CD4-positive, CD25-positive, alpha-beta regulatory T cell (primary cell): Measurements from ENCODE around the gene ATE1. TPM values are rescaled to one million over a fixed set of nuclear protein-coding genes. Genes with fewer than 3 reads are reported as not detected.

Experiments
- ATAC-seq, 2 donors: fragments of 150-1000 bp; cut with Tn5 transposase; one replicate each; pipeline ENCODE4 v1.10.0; 2021; ENCODE audit warnings: low read depth in 2 of 2, moderate number of reproducible peaks in 2 of 2, moderate library complexity in 1 of 2
- DNase-seq, 3 donors: peaks; one replicate each; pipeline versions ENCODE4 v3.0.0 to v3.0.0-alpha.2; 2012 to 2022; ENCODE audit warnings: mixed read lengths in 1 of 3
- H3K27ac ChIP-seq: one replicate; pipeline ENCODE4 v1.7.0; 2013; ENCODE audit warnings: mild to moderate bottlenecking, low read length; ENCODE audit not compliant: insufficient read depth, poor library complexity, severe bottlenecking
- H3K27me3 ChIP-seq: one replicate; pipeline ENCODE4 v1.7.0; 2013; ENCODE audit warnings: low read length; ENCODE audit not compliant: control insufficient read depth, insufficient read depth
- H3K36me3 ChIP-seq: one replicate; pipeline ENCODE4 v1.7.0; 2013; ENCODE audit warnings: mild to moderate bottlenecking, low read length, moderate library complexity; ENCODE audit not compliant: control insufficient read depth, insufficient read depth
- H3K4me1 ChIP-seq: 2 replicates; pipeline ENCODE4 v1.7.0; 2013; ENCODE audit warnings: mild to moderate bottlenecking, low read length; ENCODE audit not compliant: insufficient read depth, control insufficient read depth, poor library complexity, severe bottlenecking
- H3K4me3 ChIP-seq: one replicate; pipeline ENCODE4 v1.7.0; 2013; ENCODE audit warnings: low read depth, mild to moderate bottlenecking, low read length, moderate library complexity
- H3K9me3 ChIP-seq, 2 experiments: 1 replicate in 1 of 2; 2 replicates in 1 of 2; pipeline ENCODE4 v1.7.0; 2013; ENCODE audit warnings: low read length in 2 of 2, mild to moderate bottlenecking in 1 of 2, moderate library complexity in 1 of 2; ENCODE audit not compliant: control insufficient read depth in 2 of 2
- H3K27ac Mint-ChIP-seq, 3 donors: one replicate each; pipeline ENCODE4 v1.8.0; 2020 to 2022; ENCODE audit warnings: mild to moderate bottlenecking in 3 of 3, mixed read lengths in 3 of 3, moderate library complexity in 2 of 3
- H3K27me3 Mint-ChIP-seq: one replicate; pipeline ENCODE4 v1.8.0; 2022; ENCODE audit warnings: mild to moderate bottlenecking, mixed read lengths
- H3K36me3 Mint-ChIP-seq: one replicate; pipeline ENCODE4 v1.8.0; 2020; ENCODE audit warnings: mixed read lengths
- H3K4me1 Mint-ChIP-seq, 4 donors: one replicate each; pipeline ENCODE4 v1.8.0; 2020 to 2022; ENCODE audit warnings: mixed read lengths in 4 of 4, mild to moderate bottlenecking in 1 of 4
- H3K4me3 Mint-ChIP-seq, 4 donors: one replicate each; pipeline ENCODE4 v1.8.0; 2020 to 2022; ENCODE audit warnings: mild to moderate bottlenecking in 4 of 4, mixed read lengths in 4 of 4, moderate library complexity in 3 of 4
- H3K9me3 Mint-ChIP-seq, 7 donors: one replicate each; pipeline ENCODE4 v1.8.0; 2020 to 2022; ENCODE audit warnings: mixed read lengths in 7 of 7, mild to moderate bottlenecking in 3 of 7, moderate library complexity in 2 of 7
- polyA plus RNA-seq, 4 donors: library from polyadenylated mRNA; unstranded; fragments of 300-500 nt; fragmentation: Illumina TruSeq; gene quantifications; one replicate each; pipeline ENCODE4 v1.2.3, GENCODE V29; 2021
- total RNA-seq: library from RNA; stranded (reverse); gene quantifications from one replicate; pipeline ENCODE4 v1.2.3, GENCODE V29; 2022

ATE1 gene
- total and polyA plus RNA-seq, 5 donors from 2014 or later = 29.9 to 39.5 (median 34.5) TPM

- H3K4me1 ChIP-seq = no peaks in the 10 kb centered on the region
- no peaks in the 10 kb centered on the region for H3K27me3 Mint-ChIP-seq
- no peak overlapping the region for H3K4me3 Mint-ChIP-seq
Observed at GRCh38 chr10:121864168-121864567, 63.7 kb downstream of the ATE1 start.

GRCh38 chr10:121862649-121863048, 65.2 kb downstream of the ATE1 start:
- H3K27ac Mint-ChIP-seq = no peak overlapping the region

More at GRCh38 chr10:121864168-121864567, 63.7 kb downstream of the ATE1 start:
- no peaks in the 10 kb centered on the region for H3K27me3 ChIP-seq
- H3K27ac ChIP-seq = no peak overlapping the region
- DNase-seq = no peak
- Mint-ChIP-seq H3K27ac (no peak overlapping the region), H3K9me3 (peaks cover 0 to 1% (median 0%) of the 10 kb centered on the region in 7 donors), H3K36me3 (peaks cover 32% of the 10 kb centered on the region), H3K4me1 (peaks cover 0 to 22% (median 3%) of the 10 kb centered on the region in 4 donors)
- ATAC-seq = no peak
- H3K9me3 ChIP-seq = no peaks in the 10 kb centered on the region
- peaks cover 28% of the 10 kb centered on the region for H3K36me3 ChIP-seq
- no peak overlapping the region for H3K4me3 ChIP-seq

GRCh38 chr10:121862042-121862441, 65.8 kb downstream of the ATE1 start:
- Histone ChIP-seq H3K27me3 (no peaks in the 10 kb centered on the region), H3K4me1 (no peaks in the 10 kb centered on the region), H3K9me3 (no peaks in the 10 kb centered on the region), H3K36me3 (peaks cover 16% of the 10 kb centered on the region), H3K4me3 (no peak overlapping the region), H3K27ac (no peak overlapping the region)
- Mint-ChIP-seq H3K4me1 (peaks cover 0 to 16% (median 3%) of the 10 kb centered on the region in 4 donors), H3K4me3 (no peak overlapping the region), H3K27me3 (no peaks in the 10 kb centered on the region), H3K36me3 (peaks cover 33% of the 10 kb centered on the region), H3K9me3 (peaks cover 0 to 13% (median 0%) of the 10 kb centered on the region in 7 donors), H3K27ac (no peak overlapping the region)
- no peak for DNase-seq
- ATAC-seq = no peak

More at GRCh38 chr10:121862649-121863048, 65.2 kb downstream of the ATE1 start:
- H3K36me3 Mint-ChIP-seq = peaks cover 33% of the 10 kb centered on the region
- H3K36me3 ChIP-seq = peaks cover 22% of the 10 kb centered on the region
- no peak overlapping the region for H3K4me3 ChIP-seq
- peaks cover 0 to 8% (median 0%) of the 10 kb centered on the region in 7 donors for H3K9me3 Mint-ChIP-seq
- peaks cover 0 to 16% (median 3%) of the 10 kb centered on the region in 4 donors for H3K4me1 Mint-ChIP-seq
- H3K27me3 Mint-ChIP-seq = no peaks in the 10 kb centered on the region
- H3K4me1 ChIP-seq = no peaks in the 10 kb centered on the region
- ATAC-seq = no peak
- no peak overlapping the region for H3K27ac ChIP-seq
- no peak for DNase-seq
- no peak overlapping the region for H3K4me3 Mint-ChIP-seq
- no peaks in the 10 kb centered on the region for H3K27me3 ChIP-seq
- H3K9me3 ChIP-seq = no peaks in the 10 kb centered on the region

GRCh38 chr10:121860810-121861209, 67.0 kb downstream of the ATE1 start:
- H3K36me3 ChIP-seq = peaks cover 16% of the 10 kb centered on the region
- no peak overlapping the region for H3K27ac ChIP-seq
- H3K27me3 Mint-ChIP-seq = no peaks in the 10 kb centered on the region
- H3K27me3 ChIP-seq = no peaks in the 10 kb centered on the region
- no peaks in the 10 kb centered on the region for H3K9me3 ChIP-seq
- peaks cover 28% of the 10 kb centered on the region for H3K36me3 Mint-ChIP-seq
- no peak overlapping the region for H3K4me3 Mint-ChIP-seq
- ATAC-seq (no peak), DNase-seq (no peak)
- H3K4me1 ChIP-seq = no peaks in the 10 kb centered on the region
- peak overlapping the region in 1 of 3 donors; percentile 16 for H3K27ac Mint-ChIP-seq
- H3K9me3 Mint-ChIP-seq = peaks cover 0 to 13% (median 0%) of the 10 kb centered on the region in 7 donors
- peaks cover 0 to 12% (median 3%) of the 10 kb centered on the region in 4 donors for H3K4me1 Mint-ChIP-seq
- no peak overlapping the region for H3K4me3 ChIP-seq

GRCh38 chr10:121854809-121855445, 72.9 kb downstream of the ATE1 start:
- Histone ChIP-seq H3K27me3 (no peaks in the 10 kb centered on the region), H3K4me1 (no peaks in the 10 kb centered on the region), H3K9me3 (no peaks in the 10 kb centered on the region), H3K4me3 (no peak overlapping the region), H3K27ac (no peak overlapping the region), H3K36me3 (peaks cover 5% of the 10 kb centered on the region)
- no peaks in the 10 kb centered on the region for H3K27me3 Mint-ChIP-seq
- peaks cover 7 to 16% (median 14%) of the 10 kb centered on the region in 4 donors for H3K4me1 Mint-ChIP-seq
- H3K9me3 Mint-ChIP-seq = peaks cover 0 to 13% (median 0%) of the 10 kb centered on the region in 7 donors
- H3K27ac Mint-ChIP-seq = peak overlapping the region in 1 of 3 donors; percentile 56
- ATAC-seq (no peak), DNase-seq (no peak)
- no peak overlapping the region for H3K4me3 Mint-ChIP-seq
- H3K36me3 Mint-ChIP-seq = peaks cover 37% of the 10 kb centered on the region

GRCh38 chr10:121853950-121854349, 73.9 kb downstream of the ATE1 start:
- Histone ChIP-seq H3K9me3 (no peaks in the 10 kb centered on the region), H3K4me1 (no peaks in the 10 kb centered on the region), H3K4me3 (no peak overlapping the region), H3K36me3 (peaks cover 6% of the 10 kb centered on the region), H3K27ac (no peak overlapping the region), H3K27me3 (no peaks in the 10 kb centered on the region)
- Mint-ChIP-seq H3K27ac (peak overlapping the region in 1 of 3 donors; percentile 56), H3K9me3 (peaks cover 0 to 13% (median 0%) of the 10 kb centered on the region in 7 donors), H3K36me3 (peaks cover 46% of the 10 kb centered on the region), H3K4me3 (no peak overlapping the region), H3K4me1 (peaks cover 8 to 18% (median 14%) of the 10 kb centered on the region in 4 donors), H3K27me3 (no peaks in the 10 kb centered on the region)
- DNase-seq = no peak
- ATAC-seq = no peak

- H3K36me3 Mint-ChIP-seq = peaks cover 32% of the 10 kb centered on the region
- H3K4me1 Mint-ChIP-seq = peaks cover 8 to 18% (median 14%) of the 10 kb centered on the region in 4 donors
- H3K9me3 Mint-ChIP-seq = peaks cover 0 to 2% (median 0%) of the 10 kb centered on the region in 7 donors
Observed at GRCh38 chr10:121851786-121852185, 76.0 kb downstream of the ATE1 start.

GRCh38 chr10:121848082-121848481, 79.7 kb downstream of the ATE1 start:
- Mint-ChIP-seq H3K36me3 (peaks cover 48% of the 10 kb centered on the region), H3K4me1 (peaks cover 6 to 11% (median 8%) of the 10 kb centered on the region in 4 donors), H3K27ac (no peak overlapping the region), H3K27me3 (no peaks in the 10 kb centered on the region), H3K9me3 (peaks cover 0 to 15% (median 6%) of the 10 kb centered on the region in 7 donors), H3K4me3 (no peak overlapping the region)
- no peaks in the 10 kb centered on the region for H3K4me1 ChIP-seq
- no peak overlapping the region for H3K27ac ChIP-seq
- peaks cover 9 to 14% of the 10 kb centered on the region in 2 experiments for H3K9me3 ChIP-seq
- DNase-seq = no peak
- no peaks in the 10 kb centered on the region for H3K27me3 ChIP-seq
- ATAC-seq = no peak
- no peak overlapping the region for H3K4me3 ChIP-seq
- H3K36me3 ChIP-seq = peaks cover 24% of the 10 kb centered on the region

More at GRCh38 chr10:121851786-121852185, 76.0 kb downstream of the ATE1 start:
- Mint-ChIP-seq H3K27me3 (no peaks in the 10 kb centered on the region), H3K4me3 (no peak overlapping the region), H3K27ac (peak overlapping the region in 1 of 3 donors; percentile 58)
- Histone ChIP-seq H3K4me1 (no peaks in the 10 kb centered on the region), H3K9me3 (no peaks in the 10 kb centered on the region), H3K27ac (no peak overlapping the region), H3K27me3 (no peaks in the 10 kb centered on the region), H3K36me3 (peaks cover 5% of the 10 kb centered on the region), H3K4me3 (no peak overlapping the region)
- DNase-seq (no peak), ATAC-seq (no peak)
